GM18951 (cell line): ENCODE results near the gene HIC1.

ENCODE experiments used
- POLR2A ChIP-seq: IDR thresholded peaks from 4 replicates; pipeline ENCODE4 v1.6.1; 2011; ENCODE audit warnings: mild to moderate bottlenecking; ENCODE audit not compliant: insufficient read length, insufficient read depth; ENCODE audit errors: extremely low read depth
- in situ Hi-C: fragments of 300-500 bp; cut with MboI; formaldehyde crosslinking; loops from one replicate; pipeline ENCODE4 v1.12.0; 2022; ENCODE audit warnings: low sequenced_read_pairs, mixed read lengths, inconsistent platforms; ENCODE audit not compliant: unreplicated experiment

Gene HIC1

GRCh38 chr17:2071455-2072281, 16.8 kb downstream of the HIC1 start:
- in situ Hi-C loops: no loop called here

DNA sequence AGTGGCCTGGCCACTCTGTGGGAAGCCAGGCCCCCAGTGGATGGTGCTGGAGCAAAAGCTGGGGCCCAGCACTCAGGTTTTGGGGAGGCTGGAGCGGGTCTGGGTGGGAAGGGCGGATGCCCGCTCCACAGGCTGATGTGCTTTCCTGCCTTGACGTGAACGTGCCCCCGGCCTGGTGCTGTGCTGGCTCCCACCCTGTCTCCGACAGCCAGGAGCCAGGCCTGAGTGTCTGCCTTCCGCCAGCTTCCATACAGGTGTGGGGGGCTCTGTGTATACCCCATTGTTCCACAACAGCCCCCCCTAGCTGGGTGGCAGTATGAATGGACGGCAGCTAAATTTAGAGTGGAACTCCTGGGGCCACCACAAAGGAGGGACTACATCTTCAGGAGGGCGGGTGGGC, 20.0 kb downstream of the HIC1 start:
- no peak for TF ChIP-seq POLR2A
- in situ Hi-C loops: no loop called here

More at GRCh38 chr17:2071455-2072281, 16.8 kb downstream of the HIC1 start:
- no peak for TF ChIP-seq POLR2A

DNA sequence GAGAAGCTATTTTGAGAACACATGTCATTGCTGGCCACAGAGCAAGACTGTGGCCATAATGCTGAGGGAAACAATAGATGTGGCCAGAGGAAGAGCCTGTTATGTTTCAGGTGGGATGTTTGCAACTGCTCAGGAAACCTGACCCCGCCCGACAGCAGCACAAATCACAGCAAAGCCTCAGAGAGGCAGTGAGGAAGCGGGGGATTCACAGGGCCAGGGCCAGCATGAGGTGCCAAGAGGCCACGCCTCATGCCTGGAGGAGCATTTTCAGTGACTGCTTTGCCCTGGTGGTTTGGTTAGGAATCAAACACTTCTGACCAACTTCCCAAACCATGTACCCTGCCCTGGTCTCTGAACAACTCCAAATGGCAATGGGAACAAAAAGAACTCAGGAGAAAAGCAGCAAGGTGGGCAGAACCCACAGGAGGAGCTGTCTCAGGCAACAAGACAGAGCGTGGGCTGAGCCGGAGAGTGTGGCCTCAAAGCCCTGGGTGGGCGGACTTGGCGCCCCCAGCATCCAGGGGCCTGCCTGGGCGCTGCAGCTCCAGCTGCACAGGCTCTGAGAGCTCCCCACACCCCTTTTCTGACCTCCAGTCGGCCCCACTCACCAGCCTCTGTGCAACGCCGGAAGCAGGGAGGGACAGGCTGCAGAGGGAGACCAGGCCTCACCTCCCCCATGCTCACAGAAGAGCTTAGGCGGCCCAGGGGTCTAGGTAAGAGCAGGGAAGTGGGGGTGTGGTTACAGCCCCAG, 20.6 kb downstream of the HIC1 start:
- in situ Hi-C loops: no loop called here
- TF ChIP-seq POLR2A: no peak

GRCh38 chr17:2076087-2076984, 21.4 kb downstream of the HIC1 start:
- in situ Hi-C loops: no loop called here
- TF ChIP-seq POLR2A: no peak

- no peak for TF ChIP-seq POLR2A
- in situ Hi-C loops: no loop called here
These were observed 22.1 kb downstream of the HIC1 start for GRCh38 chr17:2077040-2077439.

GRCh38 chr17:2081564-2081963, 26.7 kb downstream of the HIC1 start:
- in situ Hi-C loops: no loop called here
- no peak for TF ChIP-seq POLR2A

DNA sequence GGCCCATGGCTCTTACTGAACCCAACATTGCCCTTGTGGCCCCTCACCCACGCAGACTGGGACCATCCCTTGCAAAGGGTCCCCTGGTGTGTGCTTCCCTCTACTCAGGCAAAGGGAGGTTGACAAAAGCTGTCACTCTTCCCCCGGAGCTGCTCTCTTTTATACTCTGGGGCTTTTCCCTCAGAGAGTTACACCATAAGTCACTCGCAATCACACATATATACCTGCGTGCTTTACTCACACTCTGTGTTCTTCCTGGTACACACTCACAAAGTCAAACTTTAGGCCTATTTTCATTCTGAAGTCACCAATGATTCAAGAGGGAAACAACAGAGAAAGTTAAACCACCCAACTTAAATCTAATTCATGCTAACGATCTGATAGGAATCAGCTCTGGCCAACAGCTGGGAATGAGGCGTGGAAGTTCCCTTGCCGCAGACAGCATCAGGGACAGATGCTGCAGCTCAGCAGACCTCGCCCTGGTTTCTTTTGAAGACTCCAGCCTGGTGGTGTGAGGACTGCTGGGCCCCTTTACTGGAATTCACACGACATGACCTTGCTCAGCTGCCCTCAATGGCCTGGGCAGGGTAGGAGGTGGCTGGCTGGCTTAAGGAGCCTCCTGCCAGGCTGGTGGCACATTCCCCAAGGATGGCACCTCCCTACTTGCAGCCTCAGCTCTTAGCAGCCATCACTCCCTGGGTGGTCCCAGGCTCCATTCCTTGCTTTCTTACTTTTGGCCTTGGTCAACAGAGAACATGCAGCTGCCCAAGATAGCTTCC, 27.3 kb downstream of the HIC1 start:
- no peak for TF ChIP-seq POLR2A
- in situ Hi-C loops: no loop called here

DNA sequence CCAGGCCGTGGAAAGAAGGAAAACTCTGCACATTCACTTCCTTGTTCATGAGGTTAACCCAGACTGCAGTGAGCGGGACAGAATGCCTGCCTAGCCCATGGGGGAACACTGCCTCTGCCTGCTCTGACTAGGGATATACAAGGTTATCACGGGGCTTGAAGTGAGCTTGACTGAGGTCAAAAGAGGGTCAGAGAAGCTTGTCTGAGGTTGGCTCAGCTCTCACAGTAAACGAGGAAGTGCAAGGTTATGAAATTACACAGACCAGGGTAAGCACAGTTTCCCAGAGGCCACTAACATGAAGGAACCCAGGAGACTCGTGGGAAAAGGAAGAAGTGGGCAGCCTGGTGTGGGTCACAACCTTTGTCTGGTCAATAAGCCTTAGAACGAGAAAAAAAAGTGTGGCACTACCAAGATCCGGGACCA, 28.7 kb downstream of the HIC1 start:
- in situ Hi-C loops: no loop called here
- TF ChIP-seq POLR2A: no peak

GRCh38 chr17:2084036-2084765, 29.3 kb downstream of the HIC1 start:
- in situ Hi-C loops: no loop called here
- no peak for TF ChIP-seq POLR2A

GRCh38 chr17:2084766-2085647, 30.1 kb downstream of the HIC1 start:
- in situ Hi-C loops: no loop called here
- no peak for TF ChIP-seq POLR2A

DNA sequence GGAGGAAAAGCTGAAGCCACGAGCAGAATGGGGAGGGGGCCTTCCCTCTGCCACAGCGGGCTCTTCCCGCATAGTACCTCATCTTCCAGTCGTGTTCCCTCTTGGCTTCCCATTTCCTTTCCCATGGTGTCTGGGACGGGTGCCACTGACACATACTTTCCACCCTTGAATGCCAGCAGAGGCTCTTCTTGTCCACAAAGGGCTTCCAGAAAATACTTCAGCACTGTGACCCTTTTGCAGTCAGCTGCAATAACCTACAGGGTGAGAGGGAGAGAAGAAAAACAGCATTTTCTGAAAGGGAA, 30.7 kb downstream of the HIC1 start:
- TF ChIP-seq POLR2A: no peak
- in situ Hi-C loops: no loop called here
